ENCODE measurements around the gene PDXK.

DNA sequence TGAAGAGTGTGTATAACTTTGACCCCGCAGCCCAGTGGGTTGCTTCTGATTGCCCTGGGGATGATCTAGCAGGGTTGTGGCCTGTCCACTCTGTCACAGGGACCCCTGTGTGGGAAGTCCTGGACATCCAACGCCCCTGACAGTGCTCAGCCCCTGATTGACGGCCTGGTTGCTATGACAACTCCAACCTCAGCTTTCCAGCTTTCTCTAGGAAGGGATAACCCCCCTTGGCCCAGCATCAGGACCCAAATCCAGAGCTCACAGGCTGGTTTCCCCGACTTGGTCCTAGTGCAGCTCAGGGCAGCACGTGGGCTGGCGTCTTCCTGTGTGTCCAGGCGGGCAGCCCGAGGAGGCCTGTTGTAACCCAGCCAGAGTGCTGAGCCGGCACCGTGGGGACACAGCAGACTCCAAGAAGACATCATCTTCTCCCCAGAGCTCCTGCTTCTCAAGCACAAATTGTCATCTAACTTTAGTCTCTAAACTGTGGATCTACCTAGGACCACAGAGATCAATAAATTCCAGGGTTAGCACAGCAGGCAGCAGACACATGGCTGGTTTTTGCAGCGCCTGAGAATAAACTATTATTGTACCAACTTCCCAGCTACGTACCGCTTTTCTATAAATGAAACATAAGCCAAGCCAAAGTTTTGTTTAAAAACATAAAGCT, 18.9 kb upstream of the PDXK start:
- TF ChIP-seq POLR2AphosphoS5 (IDR thresholded peaks at IDR 0.05; ENCODE audit: low read depth, low read length): no peak
- TF ChIP-seq POU5F1 (IDR thresholded peaks at IDR 0.05; ENCODE audit: low read depth, low read length): no peak
- no peak for TF ChIP-seq TEAD4 (IDR thresholded peaks at IDR 0.05; ENCODE audit: low read depth, low read length)
- TF ChIP-seq, protein P1, sequence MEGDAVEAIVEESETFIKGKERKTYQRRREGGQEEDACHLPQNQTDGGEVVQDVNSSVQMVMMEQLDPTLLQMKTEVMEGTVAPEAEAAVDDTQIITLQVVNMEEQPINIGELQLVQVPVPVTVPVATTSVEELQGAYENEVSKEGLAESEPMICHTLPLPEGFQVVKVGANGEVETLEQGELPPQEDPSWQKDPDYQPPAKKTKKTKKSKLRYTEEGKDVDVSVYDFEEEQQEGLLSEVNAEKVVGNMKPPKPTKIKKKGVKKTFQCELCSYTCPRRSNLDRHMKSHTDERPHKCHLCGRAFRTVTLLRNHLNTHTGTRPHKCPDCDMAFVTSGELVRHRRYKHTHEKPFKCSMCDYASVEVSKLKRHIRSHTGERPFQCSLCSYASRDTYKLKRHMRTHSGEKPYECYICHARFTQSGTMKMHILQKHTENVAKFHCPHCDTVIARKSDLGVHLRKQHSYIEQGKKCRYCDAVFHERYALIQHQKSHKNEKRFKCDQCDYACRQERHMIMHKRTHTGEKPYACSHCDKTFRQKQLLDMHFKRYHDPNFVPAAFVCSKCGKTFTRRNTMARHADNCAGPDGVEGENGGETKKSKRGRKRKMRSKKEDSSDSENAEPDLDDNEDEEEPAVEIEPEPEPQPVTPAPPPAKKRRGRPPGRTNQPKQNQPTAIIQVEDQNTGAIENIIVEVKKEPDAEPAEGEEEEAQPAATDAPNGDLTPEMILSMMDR (IDR thresholded peaks at IDR 0.05; ENCODE audit: control extremely low read depth in 1 of 3, insufficient read depth in 1 of 3, low read depth in 1 of 3, low read length in 3 of 3): no peak
- TF ChIP-seq TCF12 (IDR thresholded peaks at IDR 0.05; ENCODE audit: low read depth, low read length): no peak
- no peak for TF ChIP-seq CHD2 (IDR thresholded peaks at IDR 0.05; ENCODE audit: low read length)
- TF ChIP-seq EZH2 (IDR thresholded peaks at IDR 0.05; ENCODE audit: low read depth, low read length, severe bottlenecking): no peak

Data from H1 (cell line).